ENCODE measurements around the gene GPR139.

Gene GPR139

GRCh38 chr16:20001856-20002707 lies 71.6 kb downstream of the GPR139 start:
- H3K4me3 ChIP-seq (ENCODE audit: low read depth, low read length), result no peak overlapping the region
- DNase-seq (ENCODE audit: low read depth, low spot score), result no peak
- in situ Hi-C loops (cut with HindIII; ENCODE audit: low sequenced_read_pairs), result no loop called here
- TF ChIP-seq CTCF (IDR thresholded peaks at IDR 0.05; ENCODE audit: low read depth, low read length), result no peak

- TF ChIP-seq CTCF (IDR thresholded peaks at IDR 0.05; ENCODE audit: low read depth, low read length), result no peak
- in situ Hi-C loops (cut with HindIII; ENCODE audit: low sequenced_read_pairs), result no loop called here
- DNase-seq (ENCODE audit: low read depth, low spot score), result no peak
- no peak overlapping the region for H3K4me3 ChIP-seq (ENCODE audit: low read depth, low read length)
Measured at GRCh38 chr16:19997734-19998133, 76.0 kb downstream of the GPR139 start.

- in situ Hi-C loops (cut with HindIII; ENCODE audit: low sequenced_read_pairs), result no loop called here
- no peak for TF ChIP-seq CTCF (IDR thresholded peaks at IDR 0.05; ENCODE audit: low read depth, low read length)
- DNase-seq (ENCODE audit: low read depth, low spot score), result no peak
- H3K4me3 ChIP-seq (ENCODE audit: low read depth, low read length), result no peak overlapping the region
Measured at GRCh38 chr16:19997264-19997663, 76.4 kb downstream of the GPR139 start.

- no peak for TF ChIP-seq CTCF (IDR thresholded peaks at IDR 0.05; ENCODE audit: low read depth, low read length)
- in situ Hi-C loops (cut with HindIII; ENCODE audit: low sequenced_read_pairs), result no loop called here
- DNase-seq (ENCODE audit: low read depth, low spot score), result no peak
- H3K4me3 ChIP-seq (ENCODE audit: low read depth, low read length), result no peak overlapping the region
Measured at GRCh38 chr16:19994466-19995170, 79.1 kb downstream of the GPR139 start.

GRCh38 chr16:19991614-19992013 lies 82.1 kb downstream of the GPR139 start:
- in situ Hi-C loops (cut with HindIII; ENCODE audit: low sequenced_read_pairs), result no loop called here
- DNase-seq (ENCODE audit: low read depth, low spot score), result no peak
- TF ChIP-seq CTCF (IDR thresholded peaks at IDR 0.05; ENCODE audit: low read depth, low read length), result no peak
- no peak overlapping the region for H3K4me3 ChIP-seq (ENCODE audit: low read depth, low read length)

- no peak overlapping the region for H3K4me3 ChIP-seq (ENCODE audit: low read depth, low read length)
- in situ Hi-C loops (cut with HindIII; ENCODE audit: low sequenced_read_pairs), result no loop called here
- TF ChIP-seq CTCF (IDR thresholded peaks at IDR 0.05; ENCODE audit: low read depth, low read length), result no peak
- DNase-seq (ENCODE audit: low read depth, low spot score), result no peak
Measured at GRCh38 chr16:19984135-19984534, 89.6 kb downstream of the GPR139 start.
